GM21576 (cell line): Measurements from ENCODE around the gene TCP10L.

Source experiments
- ATAC-seq: cut with Tn5 transposase; IDR thresholded peaks from one replicate; pipeline ENCODE4 v1.9.1; 2021; ENCODE audit warnings: mild to moderate bottlenecking, moderate library complexity; ENCODE audit not compliant: unreplicated experiment

The TCP10L gene

DNA sequence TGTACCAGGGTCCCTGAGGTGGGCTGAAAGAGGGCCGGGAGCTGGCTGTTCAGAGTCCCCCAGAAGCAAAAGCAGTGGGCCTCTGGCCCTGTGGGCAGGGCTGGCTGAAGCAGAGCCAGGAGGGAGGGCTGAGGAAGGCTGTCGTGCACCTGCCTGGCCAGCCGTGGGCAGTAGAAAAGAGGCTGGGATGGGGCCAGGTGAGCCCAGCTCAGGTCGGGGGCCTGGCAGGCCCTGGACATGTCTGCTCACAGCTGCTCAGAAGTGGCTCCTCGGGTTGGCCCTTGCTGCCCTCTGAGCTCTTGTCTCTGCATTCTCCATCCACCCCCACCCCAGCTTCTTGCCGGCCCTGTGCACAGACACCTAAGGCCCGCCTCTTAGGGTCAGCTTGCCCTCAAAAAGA is 60.0 kb downstream of the TCP10L start:
- ATAC-seq, result no peak

DNA sequence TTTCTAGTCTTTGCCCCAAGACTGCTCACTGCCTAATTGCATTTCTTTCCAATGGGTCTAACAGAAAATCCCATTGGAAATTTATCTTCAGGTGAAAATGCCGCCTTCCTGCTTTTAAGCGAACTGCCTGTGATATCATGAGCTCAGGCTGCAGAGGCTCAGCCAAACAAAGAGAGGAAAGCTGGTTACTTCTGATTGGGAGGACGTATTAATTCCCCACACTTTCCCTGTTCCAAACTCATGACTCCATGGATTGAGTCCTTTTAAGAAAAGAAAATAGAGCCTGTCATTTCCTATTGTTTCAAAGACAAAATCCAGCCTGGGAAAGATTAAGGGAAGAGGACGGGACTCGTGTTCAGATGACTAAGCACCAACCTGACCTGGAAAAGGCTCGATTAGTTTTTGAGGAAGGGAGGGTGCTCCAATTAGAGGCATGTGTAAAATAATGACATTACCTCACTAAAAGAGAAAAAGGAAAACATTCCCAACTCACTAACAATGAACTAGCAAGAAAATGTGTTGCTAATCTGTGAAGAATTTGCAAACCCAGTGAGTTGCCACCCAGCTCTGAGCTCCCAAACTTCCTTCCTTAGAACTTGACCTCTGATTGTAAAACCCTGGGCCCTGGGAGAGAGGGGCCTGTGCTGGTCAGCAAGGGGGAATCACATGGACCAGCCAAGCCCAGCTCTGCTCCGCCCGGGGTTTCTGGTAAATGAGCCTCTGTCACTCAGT is 61.2 kb downstream of the TCP10L start:
- ATAC-seq, result no peak
